SK-N-SH treated with all-trans-retinoic acid at 6 μM for 48 hours (cell line): ENCODE measurements around the gene GPBP1.
"Not testable (repeated sequence)": the region's sequence is repeated elsewhere in the genome, so short reads cannot be mapped to it uniquely, and the experiment has no call there.

Experiments used
- ATAC-seq: fragments of 200-7000 bp; cut with Tn5 transposase; 3 replicates; pipeline ENCODE4 v1.9.1; 2020; ENCODE audit warnings: mild to moderate bottlenecking, moderate library complexity
- ARNTL ChIP-seq: fragments of 450-650 bp; formaldehyde crosslinking; IDR thresholded peaks from 2 replicates; pipeline ENCODE4 v1.5.0; 2020; ENCODE audit warnings: low read depth, mild to moderate bottlenecking, moderate library complexity, borderline replicate concordance
- BACH2 ChIP-seq: fragments of 250-450 bp; sonication (Bioruptor Pico); IDR thresholded peaks from 2 replicates; pipeline ENCODE4 v1.9.0; 2021; ENCODE audit warnings: mild to moderate bottlenecking, borderline replicate concordance
- CREB5 ChIP-seq: fragments of 250-450 bp; sonication (Bioruptor Pico); IDR thresholded peaks from 2 replicates; pipeline ENCODE4 v1.5.1; 2020; ENCODE audit warnings: low read depth, mild to moderate bottlenecking, moderate library complexity
- CSDC2 ChIP-seq: fragments of 250-450 bp; sonication (Bioruptor Pico); IDR thresholded peaks from 2 replicates; pipeline ENCODE4 v1.5.0; 2020; ENCODE audit warnings: mild to moderate bottlenecking, moderate library complexity
- ESRRG ChIP-seq: fragments of 250-450 bp; sonication (Bioruptor Pico); IDR thresholded peaks from 2 replicates; pipeline ENCODE4 v1.6.1; 2021; ENCODE audit warnings: mild to moderate bottlenecking
- GLIS3 ChIP-seq: fragments of 250-450 bp; sonication (Bioruptor Pico); IDR thresholded peaks from 2 replicates; pipeline ENCODE4 v1.5.0; 2020; ENCODE audit warnings: mild to moderate bottlenecking, moderate library complexity
- ISL1 ChIP-seq: fragments of 250-450 bp; sonication (Bioruptor Pico); IDR thresholded peaks from 2 replicates; pipeline ENCODE4 v2.1.2; 2022; ENCODE audit warnings: mild to moderate bottlenecking, moderate library complexity
- PPARA ChIP-seq: fragments of 250-450 bp; sonication (Bioruptor Pico); IDR thresholded peaks from 2 replicates; pipeline ENCODE4 v1.5.0; 2020; ENCODE audit warnings: mild to moderate bottlenecking, borderline replicate concordance
- RARB ChIP-seq: fragments of 250-450 bp; sonication (Bioruptor Pico); IDR thresholded peaks from 2 replicates; pipeline ENCODE4 v1.8.0; 2021; ENCODE audit warnings: mild to moderate bottlenecking, moderate library complexity
- SNAI2 ChIP-seq: fragments of 250-450 bp; sonication (Bioruptor Pico); IDR thresholded peaks from 2 replicates; pipeline ENCODE4 v1.5.0; 2020; ENCODE audit warnings: mild to moderate bottlenecking, moderate library complexity
- TCF4 ChIP-seq: fragments of 250-450 bp; sonication (Bioruptor Pico); IDR thresholded peaks from 2 replicates; pipeline ENCODE4 v1.8.0; 2021; ENCODE audit warnings: mild to moderate bottlenecking, moderate library complexity, borderline replicate concordance
- TOX ChIP-seq: fragments of 250-450 bp; sonication (Bioruptor Pico); IDR thresholded peaks from 2 replicates; pipeline ENCODE4 v1.8.0; 2021; ENCODE audit warnings: mild to moderate bottlenecking, moderate library complexity, borderline replicate concordance
- TSHZ2 ChIP-seq: fragments of 250-450 bp; sonication (Bioruptor Pico); IDR thresholded peaks from 2 replicates; pipeline ENCODE4 v1.5.0; 2020; ENCODE audit warnings: mild to moderate bottlenecking, moderate library complexity
- ZC3H10 ChIP-seq: fragments of 250-450 bp; sonication (Bioruptor Pico); IDR thresholded peaks from 2 replicates; pipeline ENCODE4 v1.5.1; 2021; ENCODE audit warnings: mild to moderate bottlenecking, moderate library complexity
- ZFP3 ChIP-seq: fragments of 250-450 bp; sonication (Bioruptor Pico); IDR thresholded peaks from 2 replicates; pipeline ENCODE4 v1.5.0; 2020; ENCODE audit warnings: mild to moderate bottlenecking, moderate library complexity
- ZFP30 ChIP-seq: fragments of 450-650 bp; formaldehyde crosslinking; IDR thresholded peaks from 2 replicates; pipeline ENCODE4 v1.5.0; 2022; ENCODE audit warnings: mild to moderate bottlenecking, moderate library complexity
- ZNF565 ChIP-seq: fragments of 450-650 bp; formaldehyde crosslinking; conservative IDR thresholded peaks from 2 replicates; pipeline ENCODE4 v1.5.0; 2020; ENCODE audit warnings: low read depth, mild to moderate bottlenecking, moderate library complexity
- ZNF70 ChIP-seq: fragments of 450-650 bp; formaldehyde crosslinking; IDR thresholded peaks from 2 replicates; pipeline ENCODE4 v1.5.0; 2020; ENCODE audit warnings: mild to moderate bottlenecking, moderate library complexity
- ZNF8 ChIP-seq: fragments of 450-650 bp; formaldehyde crosslinking; IDR thresholded peaks from 2 replicates; pipeline ENCODE4 v1.5.0; 2020; ENCODE audit warnings: mild to moderate bottlenecking, moderate library complexity
- TF ChIP-seq, protein P1 (sequence below): fragments of 250-450 bp; sonication (Bioruptor Pico); IDR thresholded peaks from 2 replicates; pipeline ENCODE4 v1.5.1; 2021; ENCODE audit warnings: mild to moderate bottlenecking, moderate library complexity
- TF ChIP-seq, protein P2 (sequence below): fragments of 250-450 bp; sonication (Bioruptor Pico); IDR thresholded peaks from 2 replicates; pipeline ENCODE4 v1.8.0; 2021; ENCODE audit warnings: low read depth, mild to moderate bottlenecking, moderate library complexity, borderline replicate concordance
- TF ChIP-seq, protein P3 (sequence below): fragments of 250-450 bp; sonication (Bioruptor Pico); IDR thresholded peaks from 2 replicates; pipeline ENCODE4 v1.8.0; 2020; ENCODE audit warnings: mild to moderate bottlenecking, moderate library complexity, borderline replicate concordance

GPBP1 gene

GRCh38 chr5:57186194-57186593 is 12.3 kb downstream of the GPBP1 start:
- TF ChIP-seq, protein P1, sequence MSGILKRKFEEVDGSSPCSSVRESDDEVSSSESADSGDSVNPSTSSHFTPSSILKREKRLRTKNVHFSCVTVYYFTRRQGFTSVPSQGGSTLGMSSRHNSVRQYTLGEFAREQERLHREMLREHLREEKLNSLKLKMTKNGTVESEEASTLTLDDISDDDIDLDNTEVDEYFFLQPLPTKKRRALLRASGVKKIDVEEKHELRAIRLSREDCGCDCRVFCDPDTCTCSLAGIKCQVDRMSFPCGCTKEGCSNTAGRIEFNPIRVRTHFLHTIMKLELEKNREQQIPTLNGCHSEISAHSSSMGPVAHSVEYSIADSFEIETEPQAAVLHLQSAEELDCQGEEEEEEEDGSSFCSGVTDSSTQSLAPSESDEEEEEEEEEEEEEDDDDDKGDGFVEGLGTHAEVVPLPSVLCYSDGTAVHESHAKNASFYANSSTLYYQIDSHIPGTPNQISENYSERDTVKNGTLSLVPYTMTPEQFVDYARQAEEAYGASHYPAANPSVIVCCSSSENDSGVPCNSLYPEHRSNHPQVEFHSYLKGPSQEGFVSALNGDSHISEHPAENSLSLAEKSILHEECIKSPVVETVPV (CRISPR knock-in tag): no peak
- no peak for TF ChIP-seq TSHZ2 (CRISPR knock-in tag)
- no peak for TF ChIP-seq ZNF565
- TF ChIP-seq ESRRG (CRISPR knock-in tag): no peak
- TF ChIP-seq, protein P2, sequence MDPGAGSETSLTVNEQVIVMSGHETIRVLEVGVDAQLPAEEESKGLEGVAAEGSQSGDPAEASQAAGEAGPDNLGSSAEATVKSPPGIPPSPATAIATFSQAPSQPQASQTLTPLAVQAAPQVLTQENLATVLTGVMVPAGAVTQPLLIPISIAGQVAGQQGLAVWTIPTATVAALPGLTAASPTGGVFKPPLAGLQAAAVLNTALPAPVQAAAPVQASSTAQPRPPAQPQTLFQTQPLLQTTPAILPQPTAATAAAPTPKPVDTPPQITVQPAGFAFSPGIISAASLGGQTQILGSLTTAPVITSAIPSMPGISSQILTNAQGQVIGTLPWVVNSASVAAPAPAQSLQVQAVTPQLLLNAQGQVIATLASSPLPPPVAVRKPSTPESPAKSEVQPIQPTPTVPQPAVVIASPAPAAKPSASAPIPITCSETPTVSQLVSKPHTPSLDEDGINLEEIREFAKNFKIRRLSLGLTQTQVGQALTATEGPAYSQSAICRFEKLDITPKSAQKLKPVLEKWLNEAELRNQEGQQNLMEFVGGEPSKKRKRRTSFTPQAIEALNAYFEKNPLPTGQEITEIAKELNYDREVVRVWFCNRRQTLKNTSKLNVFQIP: no peak
- no peak for TF ChIP-seq RARB
- TF ChIP-seq, protein P3, sequence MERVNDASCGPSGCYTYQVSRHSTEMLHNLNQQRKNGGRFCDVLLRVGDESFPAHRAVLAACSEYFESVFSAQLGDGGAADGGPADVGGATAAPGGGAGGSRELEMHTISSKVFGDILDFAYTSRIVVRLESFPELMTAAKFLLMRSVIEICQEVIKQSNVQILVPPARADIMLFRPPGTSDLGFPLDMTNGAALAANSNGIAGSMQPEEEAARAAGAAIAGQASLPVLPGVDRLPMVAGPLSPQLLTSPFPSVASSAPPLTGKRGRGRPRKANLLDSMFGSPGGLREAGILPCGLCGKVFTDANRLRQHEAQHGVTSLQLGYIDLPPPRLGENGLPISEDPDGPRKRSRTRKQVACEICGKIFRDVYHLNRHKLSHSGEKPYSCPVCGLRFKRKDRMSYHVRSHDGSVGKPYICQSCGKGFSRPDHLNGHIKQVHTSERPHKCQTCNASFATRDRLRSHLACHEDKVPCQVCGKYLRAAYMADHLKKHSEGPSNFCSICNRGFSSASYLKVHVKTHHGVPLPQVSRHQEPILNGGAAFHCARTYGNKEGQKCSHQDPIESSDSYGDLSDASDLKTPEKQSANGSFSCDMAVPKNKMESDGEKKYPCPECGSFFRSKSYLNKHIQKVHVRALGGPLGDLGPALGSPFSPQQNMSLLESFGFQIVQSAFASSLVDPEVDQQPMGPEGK: no peak
- TF ChIP-seq TCF4: no peak
- no peak for TF ChIP-seq SNAI2
- no peak for TF ChIP-seq BACH2
- TF ChIP-seq ZC3H10 (CRISPR knock-in tag): no peak
- no peak for TF ChIP-seq CSDC2 (CRISPR knock-in tag)
- no peak for TF ChIP-seq TOX (CRISPR knock-in tag)
- TF ChIP-seq ZNF70 (CRISPR knock-in tag): no peak
- TF ChIP-seq ARNTL: no peak
- TF ChIP-seq, all 23 proteins: peak for 0
- ATAC-seq: no peak

DNA sequence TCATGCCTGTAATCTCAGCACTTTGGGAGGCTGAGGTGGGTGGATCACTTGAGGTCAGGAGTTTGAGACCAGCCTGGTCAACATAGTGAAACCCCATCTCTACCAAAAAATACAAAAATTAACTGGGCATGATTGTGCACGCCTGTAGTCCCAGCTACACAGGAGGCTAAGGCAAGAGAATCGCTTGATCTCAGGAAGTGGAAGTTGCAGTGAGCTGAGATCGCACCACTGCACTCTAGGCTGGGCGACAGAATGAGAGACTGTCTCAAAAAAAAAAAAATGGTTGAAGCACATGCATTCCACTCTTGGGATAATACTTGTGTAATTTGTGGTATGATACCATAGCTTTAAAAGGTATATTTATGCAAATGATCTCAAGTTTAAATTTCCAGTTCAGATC is 14.1 kb downstream of the GPBP1 start:
- not testable (repeated sequence) for ATAC-seq

DNA sequence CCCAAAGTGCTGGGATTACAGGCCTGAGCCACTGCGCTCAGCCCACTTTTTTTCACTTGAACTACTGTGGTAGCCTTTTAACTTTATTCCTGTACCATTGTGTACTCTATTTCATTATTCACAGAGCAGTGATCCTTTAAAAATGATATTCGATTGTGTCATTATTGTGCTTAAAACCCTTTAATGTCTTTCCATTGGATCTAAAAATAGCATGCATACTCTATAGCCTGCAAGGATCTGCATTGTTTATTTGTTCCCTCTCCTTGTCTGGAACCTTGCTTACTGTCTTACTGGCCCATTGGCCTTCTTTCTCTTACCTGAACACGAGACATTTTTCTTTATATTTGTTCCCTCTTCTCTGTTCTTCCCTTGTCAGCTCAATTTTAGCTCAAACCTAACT is 15.7 kb downstream of the GPBP1 start:
- ATAC-seq: no peak
- TF ChIP-seq CREB5 (no peak), RARB (no peak), SNAI2 (no peak), ZC3H10 (CRISPR knock-in tag) (no peak), GLIS3 (CRISPR knock-in tag) (no peak), ZNF70 (CRISPR knock-in tag) (no peak), TSHZ2 (CRISPR knock-in tag) (no peak), ISL1 (no peak), ESRRG (CRISPR knock-in tag) (no peak), BACH2 (no peak), ARNTL (no peak), CSDC2 (CRISPR knock-in tag) (no peak), TOX (CRISPR knock-in tag) (no peak), ZFP30 (no peak), PPARA (CRISPR knock-in tag) (no peak), ZNF8 (CRISPR knock-in tag) (no peak), ZFP3 (CRISPR knock-in tag) (no peak)
- TF ChIP-seq, protein P1 (CRISPR knock-in tag): no peak
- TF ChIP-seq, protein P2: no peak
